HCT116 (cell line): ENCODE results near the gene TMCO5A.

Source experiments
- CEBPB ChIP-seq: IDR thresholded peaks from 2 replicates; pipeline ENCODE4 v1.6.1; 2012; ENCODE audit warnings: low read depth
- EZH2 ChIP-seq: fragments of 200-600 bp; sonication (generic); IDR thresholded peaks from 2 replicates; pipeline ENCODE4 v1.6.1; 2017; ENCODE audit warnings: antibody characterized with exemption, mixed run types
- EZH2phosphoT487 ChIP-seq: fragments of 200-600 bp; IDR thresholded peaks from 2 replicates; pipeline ENCODE4 v1.6.1; 2018; ENCODE audit warnings: antibody characterized with exemption, borderline replicate concordance
- FOSL1 ChIP-seq: IDR thresholded peaks from 2 replicates; pipeline ENCODE4 v1.6.1; 2012; ENCODE audit warnings: low read depth
- POLR2AphosphoS5 ChIP-seq: IDR thresholded peaks from 2 replicates; pipeline ENCODE4 v1.6.1; 2011; ENCODE audit warnings: mild to moderate bottlenecking, low read depth, low read length, moderate library complexity
- RAD21 ChIP-seq: IDR thresholded peaks from 2 replicates; pipeline ENCODE4 v1.6.1; 2012; ENCODE audit warnings: low read depth, mild to moderate bottlenecking
- SP1 ChIP-seq: IDR thresholded peaks from 2 replicates; pipeline ENCODE4 v1.6.1; 2012; ENCODE audit warnings: low read depth
- TF ChIP-seq, protein P1 (sequence below): IDR thresholded peaks from 2 replicates; pipeline ENCODE4 v1.6.1; 2011; ENCODE audit warnings: mild to moderate bottlenecking, low read length, moderate library complexity; ENCODE audit not compliant: insufficient replicate concordance; ENCODE audit errors: extremely low read depth
- TF ChIP-seq, protein P2 (sequence below), 3 experiments: fragments of 200-600 bp in 1 of 3; sonication (generic) in 1 of 3; IDR thresholded peaks in 2 of 3; conservative IDR thresholded peaks in 1 of 3; 2 replicates each; pipeline ENCODE4 v1.5.1; 2012 to 2017; ENCODE audit warnings: low read depth in 2 of 3, low read length in 2 of 3, antibody characterized with exemption in 1 of 3, borderline replicate concordance in 1 of 3, control low read depth in 1 of 3, mild to moderate bottlenecking in 1 of 3, mixed read lengths in 1 of 3, mixed run types in 1 of 3, moderate library complexity in 1 of 3; ENCODE audit not compliant: insufficient read depth in 1 of 3

DNA sequence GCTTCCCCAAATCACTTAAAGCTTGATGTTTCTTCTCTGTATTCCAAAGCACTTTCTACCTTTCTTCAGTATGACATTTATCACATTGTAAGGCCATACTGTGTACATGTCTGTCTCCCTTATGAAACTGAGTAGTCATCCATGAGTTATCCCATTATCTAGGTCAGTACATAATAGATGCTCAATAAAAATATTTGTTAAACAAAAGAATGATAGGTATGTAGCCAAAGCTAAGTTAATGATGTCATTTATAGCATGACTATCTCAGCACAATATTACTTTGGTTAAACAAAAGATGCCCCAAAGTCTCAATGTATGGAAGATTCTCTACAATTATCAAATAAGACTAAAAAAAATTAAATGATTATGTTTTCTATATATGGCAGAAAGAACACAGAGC lies 3.1 kb upstream of the TMCO5A start:
- TF ChIP-seq SP1, result no peak
- TF ChIP-seq, protein P1, sequence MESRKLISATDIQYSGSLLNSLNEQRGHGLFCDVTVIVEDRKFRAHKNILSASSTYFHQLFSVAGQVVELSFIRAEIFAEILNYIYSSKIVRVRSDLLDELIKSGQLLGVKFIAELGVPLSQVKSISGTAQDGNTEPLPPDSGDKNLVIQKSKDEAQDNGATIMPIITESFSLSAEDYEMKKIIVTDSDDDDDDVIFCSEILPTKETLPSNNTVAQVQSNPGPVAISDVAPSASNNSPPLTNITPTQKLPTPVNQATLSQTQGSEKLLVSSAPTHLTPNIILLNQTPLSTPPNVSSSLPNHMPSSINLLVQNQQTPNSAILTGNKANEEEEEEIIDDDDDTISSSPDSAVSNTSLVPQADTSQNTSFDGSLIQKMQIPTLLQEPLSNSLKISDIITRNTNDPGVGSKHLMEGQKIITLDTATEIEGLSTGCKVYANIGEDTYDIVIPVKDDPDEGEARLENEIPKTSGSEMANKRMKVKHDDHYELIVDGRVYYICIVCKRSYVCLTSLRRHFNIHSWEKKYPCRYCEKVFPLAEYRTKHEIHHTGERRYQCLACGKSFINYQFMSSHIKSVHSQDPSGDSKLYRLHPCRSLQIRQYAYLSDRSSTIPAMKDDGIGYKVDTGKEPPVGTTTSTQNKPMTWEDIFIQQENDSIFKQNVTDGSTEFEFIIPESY, result no peak
- TF ChIP-seq RAD21, result no peak
- no peak for TF ChIP-seq CEBPB
- no peak for TF ChIP-seq POLR2AphosphoS5
- no peak for TF ChIP-seq EZH2phosphoT487
- TF ChIP-seq, protein P2, sequence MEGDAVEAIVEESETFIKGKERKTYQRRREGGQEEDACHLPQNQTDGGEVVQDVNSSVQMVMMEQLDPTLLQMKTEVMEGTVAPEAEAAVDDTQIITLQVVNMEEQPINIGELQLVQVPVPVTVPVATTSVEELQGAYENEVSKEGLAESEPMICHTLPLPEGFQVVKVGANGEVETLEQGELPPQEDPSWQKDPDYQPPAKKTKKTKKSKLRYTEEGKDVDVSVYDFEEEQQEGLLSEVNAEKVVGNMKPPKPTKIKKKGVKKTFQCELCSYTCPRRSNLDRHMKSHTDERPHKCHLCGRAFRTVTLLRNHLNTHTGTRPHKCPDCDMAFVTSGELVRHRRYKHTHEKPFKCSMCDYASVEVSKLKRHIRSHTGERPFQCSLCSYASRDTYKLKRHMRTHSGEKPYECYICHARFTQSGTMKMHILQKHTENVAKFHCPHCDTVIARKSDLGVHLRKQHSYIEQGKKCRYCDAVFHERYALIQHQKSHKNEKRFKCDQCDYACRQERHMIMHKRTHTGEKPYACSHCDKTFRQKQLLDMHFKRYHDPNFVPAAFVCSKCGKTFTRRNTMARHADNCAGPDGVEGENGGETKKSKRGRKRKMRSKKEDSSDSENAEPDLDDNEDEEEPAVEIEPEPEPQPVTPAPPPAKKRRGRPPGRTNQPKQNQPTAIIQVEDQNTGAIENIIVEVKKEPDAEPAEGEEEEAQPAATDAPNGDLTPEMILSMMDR (IDR thresholded peaks at IDR 0.05 in 2 of 3, conservative IDR thresholded peaks at IDR 0.05 in 1 of 3; ENCODE audit: borderline replicate concordance in 1 of 3, insufficient read depth in 1 of 3, low read depth in 2 of 3, low read length in 2 of 3), result no peak
- TF ChIP-seq FOSL1, result no peak
- TF ChIP-seq EZH2, result no peak
